HFFc6 (cell line): Measurements from ENCODE around the gene FZD8. TPM values are rescaled to one million over a fixed set of nuclear protein-coding genes. Genes with fewer than 3 reads are reported as not detected.

Experiments
- DNase-seq: peaks from one replicate; pipeline ENCODE4 v3.0.0-alpha.2; 2018
- H3K27ac Mint-ChIP-seq: 2 replicates; pipeline ENCODE4 v1.8.0; 2020; ENCODE audit warnings: mild to moderate bottlenecking, mixed read lengths
- H3K27me3 Mint-ChIP-seq: 2 replicates; pipeline ENCODE4 v1.8.0; 2021; ENCODE audit warnings: mild to moderate bottlenecking, moderate library complexity, mixed read lengths; ENCODE audit not compliant: insufficient read depth
- H3K36me3 Mint-ChIP-seq: 2 replicates; pipeline ENCODE4 v1.8.0; 2021; ENCODE audit warnings: low read depth, mixed read lengths
- H3K4me1 Mint-ChIP-seq: 2 replicates; pipeline ENCODE4 v1.8.0; 2020; ENCODE audit warnings: low read depth, mixed read lengths
- H3K4me3 Mint-ChIP-seq: 2 replicates; pipeline ENCODE4 v1.8.0; 2020; ENCODE audit warnings: mild to moderate bottlenecking, moderate library complexity, mixed read lengths
- H3K9me3 Mint-ChIP-seq: 2 replicates; pipeline ENCODE4 v1.8.0; 2020; ENCODE audit warnings: mild to moderate bottlenecking, mixed read lengths
- total RNA-seq, 6 experiments: library from RNA; stranded (reverse); fragmentation: NEBNext Ultra II Directional; extraction: Animal tissue kit (Norgen Biotek cat#: 25700); gene quantifications; 2 replicates in 1 of 6; 3 replicates in 5 of 6; pipeline ENCODE4 v1.2.3, GENCODE V29; 2021
- TF ChIP-seq, protein P1 (sequence below): fragments of 200-600 bp; sonication (generic); IDR thresholded peaks from 2 replicates; pipeline ENCODE4 v1.5.0; 2021; ENCODE audit warnings: antibody characterized with exemption, mild to moderate bottlenecking

Gene FZD8
- total RNA-seq, 6 experiments from 2014 or later, result 0.24 to 1.2 (median 0.84) TPM

DNA sequence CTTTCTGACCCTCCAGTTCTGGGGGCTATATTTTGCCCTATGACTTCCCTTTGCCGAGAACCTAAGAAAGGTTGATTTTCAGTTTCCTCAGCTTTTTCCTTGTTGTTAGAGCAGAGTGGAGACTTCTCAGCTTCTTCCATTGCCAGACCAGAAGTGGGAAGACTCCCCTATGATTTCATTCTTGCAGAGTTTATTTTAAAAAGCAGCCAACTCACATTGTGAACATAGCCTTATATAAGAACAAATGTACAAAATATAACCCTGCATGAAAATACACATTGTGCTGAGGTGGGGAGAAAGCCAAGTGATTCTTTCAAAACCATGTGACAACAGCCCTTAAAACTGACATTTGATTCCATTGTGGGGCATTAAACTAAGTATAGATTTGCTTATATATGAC, 33.8 kb upstream of the FZD8 start:
- TF ChIP-seq, protein P1, sequence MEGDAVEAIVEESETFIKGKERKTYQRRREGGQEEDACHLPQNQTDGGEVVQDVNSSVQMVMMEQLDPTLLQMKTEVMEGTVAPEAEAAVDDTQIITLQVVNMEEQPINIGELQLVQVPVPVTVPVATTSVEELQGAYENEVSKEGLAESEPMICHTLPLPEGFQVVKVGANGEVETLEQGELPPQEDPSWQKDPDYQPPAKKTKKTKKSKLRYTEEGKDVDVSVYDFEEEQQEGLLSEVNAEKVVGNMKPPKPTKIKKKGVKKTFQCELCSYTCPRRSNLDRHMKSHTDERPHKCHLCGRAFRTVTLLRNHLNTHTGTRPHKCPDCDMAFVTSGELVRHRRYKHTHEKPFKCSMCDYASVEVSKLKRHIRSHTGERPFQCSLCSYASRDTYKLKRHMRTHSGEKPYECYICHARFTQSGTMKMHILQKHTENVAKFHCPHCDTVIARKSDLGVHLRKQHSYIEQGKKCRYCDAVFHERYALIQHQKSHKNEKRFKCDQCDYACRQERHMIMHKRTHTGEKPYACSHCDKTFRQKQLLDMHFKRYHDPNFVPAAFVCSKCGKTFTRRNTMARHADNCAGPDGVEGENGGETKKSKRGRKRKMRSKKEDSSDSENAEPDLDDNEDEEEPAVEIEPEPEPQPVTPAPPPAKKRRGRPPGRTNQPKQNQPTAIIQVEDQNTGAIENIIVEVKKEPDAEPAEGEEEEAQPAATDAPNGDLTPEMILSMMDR, result no peak
- no peak overlapping the region for H3K27ac Mint-ChIP-seq
- H3K4me1 Mint-ChIP-seq, result no peaks in the 10 kb centered on the region
- H3K36me3 Mint-ChIP-seq, result no peaks in the 10 kb centered on the region
- no peak overlapping the region for H3K4me3 Mint-ChIP-seq
- no peaks in the 10 kb centered on the region for H3K9me3 Mint-ChIP-seq
- DNase-seq, result no peak
- H3K27me3 Mint-ChIP-seq, result peaks cover 2% of the 10 kb centered on the region

DNA sequence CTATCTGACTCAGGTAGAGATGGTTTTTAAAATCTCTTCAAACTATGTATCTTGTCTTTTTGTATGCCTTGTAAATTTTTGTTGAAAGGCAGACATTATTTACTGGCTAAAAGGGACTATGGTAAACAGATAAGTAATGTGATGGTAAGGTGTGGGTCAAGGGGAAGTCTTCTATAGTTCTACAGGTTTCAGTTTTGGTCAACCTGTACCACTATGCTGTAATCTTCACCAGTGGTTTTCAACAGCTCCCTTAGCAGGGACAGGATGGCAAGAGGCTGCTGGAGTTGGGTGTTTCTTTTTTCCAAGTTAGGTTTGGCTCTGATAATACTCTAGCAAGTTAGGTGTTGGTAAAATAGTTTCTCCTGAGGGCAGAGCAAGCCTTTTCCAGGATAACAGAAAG, 32.7 kb upstream of the FZD8 start:
- Mint-ChIP-seq H3K9me3 (no peaks in the 10 kb centered on the region), H3K27me3 (no peaks in the 10 kb centered on the region; the same call in 1 of the 2 replicates), H3K36me3 (no peaks in the 10 kb centered on the region), H3K27ac (no peak overlapping the region), H3K4me1 (no peaks in the 10 kb centered on the region), H3K4me3 (no peak overlapping the region)
- DNase-seq, result no peak
- TF ChIP-seq, protein P1, result no peak

DNA sequence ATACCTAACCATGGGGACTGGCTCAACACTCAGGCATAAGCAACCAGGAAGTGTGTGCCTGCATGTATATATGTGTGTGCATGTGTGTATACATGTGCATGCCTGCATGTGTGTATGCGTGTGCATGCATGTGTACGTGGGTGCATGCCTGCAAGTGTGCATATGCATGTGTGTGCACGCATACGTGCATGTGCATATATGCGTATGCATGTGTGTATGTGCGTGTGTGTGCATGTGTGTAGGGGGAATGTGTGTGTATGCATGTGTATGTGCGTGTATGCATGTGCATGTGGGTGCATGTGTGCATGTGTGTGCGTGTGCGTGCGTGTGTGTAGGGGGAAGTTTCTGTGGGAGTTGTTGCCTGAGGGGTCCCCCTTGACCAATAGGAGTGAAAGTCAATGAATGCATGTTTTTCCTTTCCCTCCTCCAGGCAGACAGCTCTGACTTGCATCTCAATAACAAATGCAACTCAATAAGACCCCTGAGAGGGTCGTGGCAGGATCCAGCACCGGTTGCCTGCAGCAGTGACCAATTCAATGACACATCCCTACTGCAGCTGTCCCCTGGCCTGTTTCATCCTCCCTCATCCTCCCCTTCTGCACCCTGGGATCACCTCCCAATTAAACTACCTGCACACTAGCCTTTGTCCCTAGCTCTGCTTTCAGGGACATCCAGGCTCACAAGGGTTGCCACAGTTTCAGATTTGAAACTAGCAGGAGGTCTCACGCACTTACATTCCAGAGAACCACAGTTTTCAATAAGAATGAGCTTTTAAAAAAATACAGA, 27.0 kb upstream of the FZD8 start:
- H3K27ac Mint-ChIP-seq, result no peak overlapping the region
- H3K9me3 Mint-ChIP-seq, result peaks cover 13% of the 10 kb centered on the region
- TF ChIP-seq, protein P1, result no peak
- H3K36me3 Mint-ChIP-seq, result peaks cover 5% of the 10 kb centered on the region; the same call in 1 of the 2 replicates
- no peak for DNase-seq
- no peaks in the 10 kb centered on the region for H3K4me1 Mint-ChIP-seq
- H3K27me3 Mint-ChIP-seq, result peaks cover 2% of the 10 kb centered on the region; the same call in 1 of the 2 replicates
- no peak overlapping the region for H3K4me3 Mint-ChIP-seq

DNA sequence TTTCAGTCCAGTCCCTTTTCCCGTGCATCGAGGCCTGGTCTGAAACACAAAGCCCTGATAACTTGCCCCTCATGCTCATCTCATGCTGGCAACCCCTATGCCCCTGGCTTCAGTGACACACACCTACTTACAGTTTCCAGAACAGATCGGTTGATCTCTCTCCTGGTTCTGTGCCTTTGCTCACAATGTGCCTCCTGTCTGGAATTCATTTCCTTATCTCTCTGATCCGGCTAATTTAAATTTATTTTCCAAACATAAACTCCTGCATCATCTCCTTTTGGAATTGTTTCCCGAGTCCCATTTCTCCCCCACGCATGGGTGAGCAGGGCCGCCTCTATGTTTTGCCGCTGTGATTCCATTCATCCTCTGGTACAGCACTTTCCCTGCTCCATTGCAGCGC, 25.9 kb upstream of the FZD8 start:
- H3K9me3 Mint-ChIP-seq, result peaks cover 13% of the 10 kb centered on the region
- H3K4me3 Mint-ChIP-seq, result no peak overlapping the region
- H3K27ac Mint-ChIP-seq, result no peak overlapping the region
- H3K36me3 Mint-ChIP-seq, result peaks cover 5% of the 10 kb centered on the region; the same call in 1 of the 2 replicates
- TF ChIP-seq, protein P1, result no peak
- no peaks in the 10 kb centered on the region for H3K4me1 Mint-ChIP-seq
- peaks cover 2% of the 10 kb centered on the region; the same call in 1 of the 2 replicates for H3K27me3 Mint-ChIP-seq
- no peak for DNase-seq

DNA sequence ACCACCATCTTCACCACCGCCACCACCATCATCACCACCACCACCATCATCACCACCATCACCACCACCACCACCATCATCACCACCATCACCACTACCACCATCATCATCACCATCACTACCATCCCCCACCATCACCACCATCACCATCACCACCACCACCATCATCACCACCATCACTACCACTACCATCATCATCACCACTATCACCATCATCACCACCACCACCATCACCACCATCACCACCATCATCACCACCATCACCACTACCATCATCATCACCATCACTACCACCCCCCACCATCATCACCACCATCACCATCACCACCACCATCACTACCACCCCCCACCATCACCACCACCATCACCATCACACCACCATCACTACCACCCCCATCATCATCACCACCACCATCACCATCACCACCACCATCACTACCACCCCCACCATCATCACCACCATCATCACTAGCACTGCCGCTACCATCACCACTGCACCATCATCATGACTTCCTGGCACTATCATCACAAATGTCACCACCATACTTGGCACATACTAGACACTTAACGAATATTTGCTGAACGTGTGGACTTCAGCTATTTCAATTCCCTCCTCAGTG, 25.3 kb upstream of the FZD8 start:
- Mint-ChIP-seq H3K36me3 (peaks cover 5% of the 10 kb centered on the region; the same call in 1 of the 2 replicates), H3K9me3 (peaks cover 13% of the 10 kb centered on the region), H3K27me3 (peaks cover 2% of the 10 kb centered on the region; the same call in 1 of the 2 replicates), H3K27ac (no peak overlapping the region), H3K4me3 (no peak overlapping the region), H3K4me1 (no peaks in the 10 kb centered on the region)
- TF ChIP-seq, protein P1, result no peak
- no peak for DNase-seq
